GM19035 (cell line): ENCODE results near the gene ITGA11.

Source experiments
- ATAC-seq: cut with Tn5 transposase; IDR thresholded peaks from one replicate; pipeline ENCODE4 v1.9.1; 2021; ENCODE audit not compliant: unreplicated experiment

Gene ITGA11

GRCh38 chr15:68391121-68391520 lies 40.8 kb downstream of the ITGA11 start:
- ATAC-seq: no peak

GRCh38 chr15:68389936-68390817 lies 41.8 kb downstream of the ITGA11 start:
- ATAC-seq: no peak

DNA sequence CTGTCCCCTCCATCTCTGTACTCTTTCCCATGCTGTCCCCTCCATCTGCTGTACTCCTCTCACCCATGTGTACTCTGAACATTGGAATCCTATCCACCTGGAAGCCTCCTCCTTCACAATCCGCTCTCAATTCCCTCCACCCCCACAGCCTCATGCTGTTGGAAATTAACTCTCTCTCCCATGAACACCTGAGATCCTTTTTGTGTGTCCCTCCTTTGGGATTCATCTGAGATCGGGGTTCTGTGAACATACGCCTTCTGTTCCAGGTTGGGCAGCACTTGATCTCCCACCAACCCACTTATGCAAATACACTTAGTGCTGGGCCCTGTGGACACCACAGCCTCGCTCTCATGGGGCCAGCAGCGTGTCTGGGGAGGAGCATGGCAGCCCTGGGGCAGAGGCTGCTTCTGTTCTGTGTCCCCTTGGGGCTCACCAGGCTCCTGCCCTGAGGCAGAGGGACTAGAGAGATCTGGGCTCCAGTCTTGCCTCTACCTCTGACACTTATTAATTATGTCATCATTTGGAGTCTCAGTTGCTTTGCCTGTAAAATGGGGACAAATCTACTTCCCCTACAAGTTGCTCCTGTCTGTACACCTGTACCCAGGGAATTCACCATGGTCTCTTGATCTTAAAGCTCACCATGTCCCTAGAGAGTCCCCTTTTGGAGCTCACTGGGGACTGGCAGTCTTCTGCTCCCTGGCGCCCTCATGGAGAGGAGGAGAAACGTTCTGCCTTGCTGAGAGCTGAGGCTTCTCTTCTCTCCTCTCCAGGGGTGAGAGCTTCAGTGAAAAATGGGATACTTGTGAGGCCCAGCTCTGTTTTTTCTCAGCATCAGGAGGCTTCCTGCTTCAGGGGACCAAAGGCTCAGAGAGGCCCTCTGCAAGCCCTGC lies 42.7 kb downstream of the ITGA11 start:
- ATAC-seq: no peak

GRCh38 chr15:68387381-68388143 lies 44.4 kb downstream of the ITGA11 start:
- no peak for ATAC-seq

- ATAC-seq: no peak
These were observed 45.2 kb downstream of the ITGA11 start for GRCh38 chr15:68386587-68387288.

DNA sequence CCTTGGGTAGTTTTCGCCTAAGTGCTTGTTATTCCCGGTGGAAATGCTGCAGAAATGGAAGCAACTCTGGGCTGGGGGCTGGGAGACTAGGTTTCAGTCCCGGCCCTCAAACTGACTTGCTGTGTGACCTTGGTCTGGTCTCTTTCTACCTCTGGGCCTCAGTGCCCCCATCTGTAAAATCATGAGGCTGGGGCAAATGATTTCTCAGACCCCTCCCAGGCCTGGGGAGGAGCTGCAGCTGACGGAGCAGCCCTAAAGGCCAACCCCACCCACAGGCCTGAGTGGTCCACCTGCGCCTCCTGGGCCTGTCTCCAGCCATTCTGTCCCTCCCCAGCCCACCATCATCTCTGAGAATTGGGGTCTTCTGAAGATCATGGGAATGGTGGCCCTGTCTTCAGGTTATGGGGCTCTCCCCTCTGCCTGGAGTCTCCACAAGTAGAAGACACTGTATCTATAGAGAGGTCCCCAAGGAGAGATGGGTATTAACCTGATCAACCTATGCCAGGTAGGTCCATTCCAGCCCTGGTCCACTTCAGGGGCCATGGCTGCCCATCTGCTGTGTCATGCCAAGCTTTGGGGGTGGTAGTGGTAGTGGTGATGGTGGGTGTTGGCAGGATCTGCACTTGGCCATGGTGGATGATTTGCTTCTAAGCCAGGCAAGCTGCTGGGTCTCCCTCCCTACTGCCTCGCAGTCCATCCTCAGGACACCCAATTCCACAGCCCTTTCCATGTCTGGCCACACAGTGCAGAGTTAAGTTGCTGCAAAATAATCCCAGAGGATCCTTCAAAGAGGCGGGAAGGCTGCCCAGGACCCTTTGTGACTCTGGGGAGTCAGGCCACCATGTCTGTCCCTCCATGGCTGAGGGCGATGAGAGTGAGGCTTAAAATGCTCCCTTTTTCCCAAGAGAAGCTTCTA lies 46.0 kb downstream of the ITGA11 start:
- ATAC-seq: no peak

- no peak for ATAC-seq
These were observed 46.8 kb downstream of the ITGA11 start for GRCh38 chr15:68385240-68385561.

- ATAC-seq: no peak
These were observed 47.3 kb downstream of the ITGA11 start for GRCh38 chr15:68384451-68385239.

DNA sequence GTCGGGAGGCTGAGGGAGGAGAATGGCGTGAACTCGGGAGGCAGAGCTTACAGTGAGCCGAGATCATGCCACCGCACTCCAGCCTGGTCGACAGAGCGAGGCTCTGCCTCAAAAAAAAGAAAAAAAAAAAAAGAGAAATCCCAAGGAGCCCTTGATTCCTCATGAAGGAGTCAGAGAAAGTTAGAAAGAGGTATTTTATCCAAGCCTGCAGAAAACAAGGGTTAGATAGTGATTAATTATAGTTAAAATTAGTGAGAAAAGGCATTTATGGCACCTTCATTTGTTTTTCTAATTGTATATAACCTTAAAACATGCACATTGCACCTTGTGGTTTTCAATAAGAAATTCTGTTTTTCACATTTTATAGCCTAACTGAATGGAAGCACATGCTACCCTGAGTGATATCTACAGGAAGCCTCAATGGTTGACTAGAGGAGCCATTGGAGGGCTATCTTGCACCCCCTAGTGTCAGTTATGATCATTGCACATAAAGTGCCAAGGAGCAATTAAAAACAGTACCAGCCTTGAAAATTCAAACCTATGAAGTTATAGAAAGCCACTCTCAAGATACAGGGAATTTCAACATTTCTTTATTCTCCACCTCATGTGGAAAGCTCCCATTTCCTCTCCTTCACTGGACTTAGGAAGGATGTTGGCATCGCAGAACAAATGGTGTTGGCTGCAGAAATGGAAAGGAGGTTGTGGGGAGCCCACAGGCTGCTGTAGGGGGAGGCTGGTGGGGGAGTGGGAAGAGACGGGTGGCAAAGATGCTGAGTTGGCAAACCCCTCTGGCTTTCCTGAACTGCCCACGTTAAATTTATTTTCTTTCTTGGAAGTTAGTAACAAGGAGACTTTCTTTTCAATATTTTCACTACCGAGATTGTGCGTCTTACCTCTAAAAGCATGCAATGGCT lies 48.5 kb downstream of the ITGA11 start:
- no peak for ATAC-seq

DNA sequence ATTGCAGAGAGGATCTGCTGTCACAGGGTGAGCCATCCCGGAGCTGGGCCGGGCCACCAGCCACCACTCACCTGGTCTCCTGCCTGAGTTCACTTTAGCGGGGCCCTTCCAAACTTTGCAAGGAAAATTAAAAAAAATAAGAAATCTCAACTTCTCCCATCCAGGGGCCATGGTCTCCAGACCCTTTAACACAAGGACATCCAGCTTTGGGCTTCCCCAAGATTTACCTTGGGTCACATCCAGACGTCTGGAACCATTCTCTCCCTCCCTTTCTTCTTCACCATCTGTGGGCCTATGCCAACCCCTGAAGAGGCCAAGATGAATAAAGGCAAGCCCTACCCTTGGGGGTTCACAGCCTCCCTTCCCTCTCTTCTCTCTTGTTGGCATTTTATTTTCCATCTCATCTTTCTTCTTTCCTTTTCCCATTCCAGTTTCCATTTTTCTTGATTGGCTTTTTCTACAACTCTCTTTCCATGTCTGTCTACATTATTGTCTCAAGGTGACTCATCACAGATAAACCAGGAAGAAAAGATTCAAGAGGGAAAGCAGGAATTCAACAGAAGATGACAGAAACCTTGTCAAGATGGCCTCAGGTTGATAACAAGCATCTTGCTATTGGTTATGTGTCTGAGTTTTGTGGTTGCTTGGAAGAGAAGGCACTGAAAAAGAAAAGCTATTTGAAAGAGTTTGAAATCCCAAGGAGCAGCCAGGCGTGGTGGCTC lies 49.5 kb downstream of the ITGA11 start:
- ATAC-seq: no peak

DNA sequence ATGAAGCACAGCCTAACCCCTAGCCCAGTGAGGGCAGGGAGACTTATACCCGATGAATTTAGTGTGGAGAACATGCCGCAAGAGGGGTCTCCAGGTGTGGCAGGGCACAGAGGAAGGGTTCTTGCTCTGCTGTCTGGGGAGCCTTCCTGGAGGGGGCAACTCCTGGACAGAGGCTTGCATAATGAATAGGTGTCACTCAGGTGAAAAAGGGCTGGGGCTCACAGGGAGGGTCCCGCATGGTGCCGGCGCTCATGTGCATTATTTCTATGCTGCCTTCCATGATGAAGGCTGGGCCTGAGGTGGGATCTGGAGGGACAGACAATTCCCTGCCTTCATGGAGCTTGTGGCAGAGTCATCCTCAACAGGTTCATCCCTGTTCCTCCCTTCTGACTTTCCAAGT lies 51.5 kb downstream of the ITGA11 start:
- no peak for ATAC-seq

DNA sequence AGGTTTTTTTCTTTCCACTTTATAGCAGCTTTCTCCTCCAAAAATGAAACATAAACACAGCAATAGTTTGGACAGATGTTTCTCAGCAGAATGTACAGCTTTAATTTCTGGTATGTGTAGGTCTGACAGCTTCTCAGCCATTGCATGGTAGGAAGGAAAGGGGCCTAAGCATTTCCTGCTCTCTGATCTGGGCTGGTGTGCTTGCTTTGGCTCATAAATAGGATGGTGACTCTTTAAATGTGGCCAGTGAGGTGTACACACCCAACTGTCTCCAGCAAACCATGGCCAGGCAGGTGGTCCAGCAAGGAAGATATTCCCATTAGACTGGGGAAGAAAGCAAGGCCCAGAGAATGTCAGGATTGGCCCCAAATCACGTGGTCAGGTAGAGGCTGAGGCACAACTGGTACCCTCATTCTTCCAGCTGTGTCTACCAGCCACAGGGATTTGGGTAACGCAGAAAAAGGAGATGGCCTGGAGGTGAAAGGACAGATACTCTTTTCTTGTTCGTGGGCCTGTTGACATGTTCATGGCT lies 52.1 kb downstream of the ITGA11 start:
- ATAC-seq: no peak

DNA sequence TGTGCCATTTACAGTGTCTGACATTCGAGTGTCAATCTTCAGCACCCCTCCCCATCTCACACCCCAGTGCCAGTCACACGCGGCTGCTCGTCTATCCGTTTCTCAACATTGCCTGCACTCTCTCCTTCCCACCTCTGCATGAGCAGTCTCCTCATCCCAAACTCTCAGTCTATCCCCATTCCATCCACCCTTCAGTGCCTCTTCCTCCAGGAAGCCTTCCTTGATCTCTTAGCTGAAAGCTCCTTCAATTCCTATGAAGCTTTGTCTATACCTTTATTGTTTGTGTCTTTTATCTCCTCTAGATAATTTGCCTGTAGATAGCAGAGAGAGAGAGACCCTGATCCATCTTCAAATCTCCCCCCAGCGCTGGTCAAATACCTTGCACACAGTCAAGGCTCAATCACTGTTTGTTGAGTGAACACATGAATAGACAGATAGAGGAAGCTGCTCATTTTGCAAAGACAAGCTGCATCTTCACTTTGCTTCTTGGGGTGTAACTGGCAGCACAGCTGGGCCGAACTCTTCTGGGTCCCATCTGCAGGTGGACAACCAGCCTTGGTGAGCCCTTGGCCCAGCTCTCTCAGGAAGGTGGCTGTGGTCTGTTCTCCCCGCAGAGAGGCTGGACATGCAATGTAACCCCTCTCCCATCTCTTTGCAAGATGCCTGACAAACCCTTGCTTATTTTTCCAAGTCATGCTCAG lies 52.8 kb downstream of the ITGA11 start:
- ATAC-seq: no peak

DNA sequence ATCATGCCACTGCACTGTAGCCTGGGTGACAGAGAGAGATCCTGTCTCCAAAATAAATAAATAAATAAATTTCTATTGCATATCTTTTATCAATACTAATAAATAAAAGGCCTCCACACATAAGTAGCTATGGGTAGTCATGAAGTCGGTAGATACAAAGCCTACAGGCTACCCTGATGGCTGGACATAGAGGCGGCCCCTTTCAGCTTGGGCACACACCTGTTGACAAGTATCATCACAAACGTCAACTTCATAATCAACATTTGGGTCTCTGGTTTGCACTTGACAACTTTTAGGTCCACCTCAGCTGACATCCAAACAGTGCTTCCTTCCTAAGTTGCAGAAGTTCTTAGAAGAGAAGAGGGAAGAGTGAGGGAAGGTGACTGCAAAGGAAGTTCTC lies 53.4 kb downstream of the ITGA11 start:
- no peak for ATAC-seq

DNA sequence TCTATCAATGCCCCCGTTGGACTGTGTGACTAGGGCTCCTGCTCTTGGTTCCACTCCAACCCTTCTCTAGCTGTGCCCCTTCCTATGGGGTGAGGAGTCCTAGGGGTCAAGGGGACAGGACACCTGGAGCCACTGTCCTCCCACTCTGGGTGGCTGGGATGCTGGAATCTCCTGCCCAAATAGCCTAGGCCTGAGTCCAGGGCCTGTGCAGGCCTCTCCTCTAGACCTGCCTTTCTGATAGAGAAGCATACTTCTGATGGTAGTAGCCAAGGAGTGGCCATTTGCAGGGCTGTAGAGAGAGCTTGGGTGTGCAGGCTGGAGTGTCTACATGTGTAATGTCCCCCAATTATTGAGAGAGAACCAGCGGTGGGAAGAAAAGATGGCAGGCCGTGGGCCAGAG lies 54.2 kb downstream of the ITGA11 start:
- ATAC-seq: no peak

DNA sequence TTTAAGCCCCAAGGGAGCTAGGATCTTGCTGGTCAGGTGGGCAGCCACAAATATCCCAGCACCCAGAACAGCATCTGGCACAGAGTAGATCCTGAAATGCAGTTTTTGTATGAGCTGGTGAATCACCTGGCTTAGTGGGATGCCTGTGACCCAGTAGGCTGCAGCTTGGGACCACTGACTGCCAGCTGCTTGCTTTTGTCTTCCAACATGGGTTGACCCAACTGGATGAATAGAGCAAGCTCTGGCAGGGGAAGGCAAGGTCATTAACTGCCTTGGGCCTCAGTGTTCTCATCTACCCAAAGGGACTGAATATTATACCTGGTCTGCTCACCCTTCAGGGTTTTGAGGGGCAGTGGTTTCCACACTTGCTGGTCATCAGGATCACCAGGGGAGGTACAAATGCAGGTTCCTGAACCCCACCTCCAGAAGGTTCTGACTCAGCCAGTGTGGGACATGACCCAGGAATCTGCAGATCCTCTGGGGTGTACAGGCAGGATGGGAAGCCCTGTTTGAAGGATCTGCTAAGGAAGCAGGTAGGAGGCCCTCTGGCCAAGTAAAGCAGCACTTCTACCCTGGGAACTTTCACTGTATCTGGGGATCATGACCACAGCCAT lies 55.4 kb downstream of the ITGA11 start:
- no peak for ATAC-seq
